Panc1 (cell line): ENCODE measurements around the gene FARS2. TPM values are rescaled to one million over a fixed set of nuclear protein-coding genes. Genes with fewer than 3 reads are reported as not detected.

Experiments used
- ATAC-seq: fragments of 200-7000 bp; cut with Tn5 transposase; 2 replicates; pipeline ENCODE4 v1.9.1; 2020; ENCODE audit warnings: mild to moderate bottlenecking, moderate library complexity
- BruUV-seq: library from RNA; stranded (reverse); fragments of 400-500 nt; replicated peaks from 2 replicates; lab custom pipeline; 2021; lab: Mats Ljungman, UMichigan
- CTCF ChIA-PET: fragments of 300-600 bp; sonication (Branson Sonifier 250); formaldehyde crosslinking; loops from one replicate; lab custom pipeline; 2022; ENCODE audit warnings: antibody characterized with exemption; lab: Charles Lee
- POLR2A ChIA-PET: fragments of 300-600 bp; sonication (Branson Sonifier 250); formaldehyde crosslinking; loops from one replicate; lab custom pipeline; 2022; ENCODE audit warnings: antibody characterized with exemption; lab: Charles Lee
- DNase-seq: peaks from one replicate; pipeline ENCODE4 v3.0.0-alpha.2; 2010; ENCODE audit warnings: low read depth, low spot score
- H3K27ac ChIP-seq: 2 replicates; pipeline ENCODE4 v1.5.1; 2011; ENCODE audit warnings: mild to moderate bottlenecking, low read length, inconsistent platforms
- H3K27me3 ChIP-seq: fragments of 200-500 bp; sonication (Bioruptor generic); 2 replicates; pipeline ENCODE4 v1.6.0; 2014; ENCODE audit warnings: low read length, inconsistent platforms; ENCODE audit not compliant: control insufficient read depth, insufficient read depth
- H3K36me3 ChIP-seq: fragments of 200-500 bp; sonication (Bioruptor generic); 2 replicates; pipeline ENCODE4 v1.5.1; 2014; ENCODE audit warnings: inconsistent platforms, mild to moderate bottlenecking, low read length, moderate library complexity; ENCODE audit not compliant: control insufficient read depth, insufficient read depth
- H3K4me1 ChIP-seq: 2 replicates; pipeline ENCODE4 v1.5.1; 2011; ENCODE audit warnings: inconsistent platforms, mild to moderate bottlenecking, low read length, moderate library complexity; ENCODE audit not compliant: control insufficient read depth, insufficient read depth
- H3K4me3 ChIP-seq, 2 experiments: 2 replicates each; pipeline ENCODE4 v1.5.1; 2011 to 2012; ENCODE audit warnings: low read depth in 2 of 2, low read length in 2 of 2, mild to moderate bottlenecking in 2 of 2, inconsistent platforms in 1 of 2, moderate library complexity in 1 of 2
- H3K9me3 ChIP-seq: fragments of 200-500 bp; sonication (Bioruptor generic); 2 replicates; pipeline ENCODE4 v1.5.1; 2014; ENCODE audit warnings: low read depth, mild to moderate bottlenecking, inconsistent platforms, low read length, moderate library complexity; ENCODE audit not compliant: control insufficient read depth, insufficient read depth
- POLR2AphosphoS5 ChIP-seq: IDR thresholded peaks from 2 replicates; pipeline ENCODE4 v1.6.1; 2012; ENCODE audit warnings: mild to moderate bottlenecking, low read depth, low read length, moderate library complexity
- REST ChIP-seq, 2 experiments: IDR thresholded peaks; 2 replicates each; pipeline ENCODE4 v1.6.1; 2011 to 2012; ENCODE audit warnings: low read depth in 2 of 2, control low read depth in 1 of 2, low read length in 1 of 2, mild to moderate bottlenecking in 1 of 2, moderate library complexity in 1 of 2; ENCODE audit not compliant: insufficient read depth in 1 of 2
- SIN3A ChIP-seq: IDR thresholded peaks from 2 replicates; pipeline ENCODE4 v1.6.1; 2012; ENCODE audit warnings: low read depth, mild to moderate bottlenecking, low read length, moderate library complexity, borderline replicate concordance; ENCODE audit not compliant: insufficient read depth
- TCF7L2 ChIP-seq: IDR thresholded peaks from 2 replicates; pipeline ENCODE4 v1.6.1; 2011; ENCODE audit warnings: mild to moderate bottlenecking, low read depth, low read length, inconsistent platforms
- in situ Hi-C: cut with HindIII; loops from 2 replicates; pipeline ENCODE4 v1.10.0; 2016; ENCODE audit warnings: low sequenced_read_pairs, low pct_unique_long_range_greater_than_20kb
- intact Hi-C: fragments of 100-400 bp; cut with micrococcal nuclease; formaldehyde crosslinking; loops from one replicate; pipeline ENCODE4 v1.10.0; 2022; ENCODE audit not compliant: unreplicated experiment
- total RNA-seq: library from RNA; stranded (reverse); gene quantifications from one replicate; pipeline ENCODE4 v1.2.1, GENCODE V29; 2021; ENCODE audit not compliant: unreplicated experiment
- TF ChIP-seq, protein P1 (sequence below): fragments of 450-650 bp; IDR thresholded peaks from 2 replicates; pipeline ENCODE4 v1.5.1; 2017; ENCODE audit warnings: mild to moderate bottlenecking

FARS2 gene
- total RNA-seq, 1 experiment from 2014 or later, result 12.8 TPM

GRCh38 chr6:5541751-5542432, 280.6 kb downstream of the FARS2 start:
- BruUV-seq, result no TSS peak
- H3K9me3 ChIP-seq, result no peaks in the 10 kb centered on the region
- intact Hi-C loops (no loop called here), in situ Hi-C loops (no loop called here)
- ATAC-seq, result no peak
- H3K27ac ChIP-seq, result no peak overlapping the region
- no peak overlapping the region for H3K4me3 ChIP-seq
- TF ChIP-seq, protein P1, sequence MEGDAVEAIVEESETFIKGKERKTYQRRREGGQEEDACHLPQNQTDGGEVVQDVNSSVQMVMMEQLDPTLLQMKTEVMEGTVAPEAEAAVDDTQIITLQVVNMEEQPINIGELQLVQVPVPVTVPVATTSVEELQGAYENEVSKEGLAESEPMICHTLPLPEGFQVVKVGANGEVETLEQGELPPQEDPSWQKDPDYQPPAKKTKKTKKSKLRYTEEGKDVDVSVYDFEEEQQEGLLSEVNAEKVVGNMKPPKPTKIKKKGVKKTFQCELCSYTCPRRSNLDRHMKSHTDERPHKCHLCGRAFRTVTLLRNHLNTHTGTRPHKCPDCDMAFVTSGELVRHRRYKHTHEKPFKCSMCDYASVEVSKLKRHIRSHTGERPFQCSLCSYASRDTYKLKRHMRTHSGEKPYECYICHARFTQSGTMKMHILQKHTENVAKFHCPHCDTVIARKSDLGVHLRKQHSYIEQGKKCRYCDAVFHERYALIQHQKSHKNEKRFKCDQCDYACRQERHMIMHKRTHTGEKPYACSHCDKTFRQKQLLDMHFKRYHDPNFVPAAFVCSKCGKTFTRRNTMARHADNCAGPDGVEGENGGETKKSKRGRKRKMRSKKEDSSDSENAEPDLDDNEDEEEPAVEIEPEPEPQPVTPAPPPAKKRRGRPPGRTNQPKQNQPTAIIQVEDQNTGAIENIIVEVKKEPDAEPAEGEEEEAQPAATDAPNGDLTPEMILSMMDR, result no peak
- no peak for TF ChIP-seq TCF7L2
- TF ChIP-seq REST (IDR thresholded peaks at IDR 0.05; ENCODE audit: insufficient read depth in 1 of 2, low read depth in 2 of 2, low read length in 1 of 2), result no peak
- TF ChIP-seq SIN3A, result no peak
- TF ChIP-seq POLR2AphosphoS5, result no peak
- peak; percentile 35 for DNase-seq
- CTCF ChIA-PET, result no interaction called here
- H3K36me3 ChIP-seq, result no peaks in the 10 kb centered on the region
- POLR2A ChIA-PET, result no interaction called here
- H3K27me3 ChIP-seq, result no peaks in the 10 kb centered on the region
- no peaks in the 10 kb centered on the region for H3K4me1 ChIP-seq

DNA sequence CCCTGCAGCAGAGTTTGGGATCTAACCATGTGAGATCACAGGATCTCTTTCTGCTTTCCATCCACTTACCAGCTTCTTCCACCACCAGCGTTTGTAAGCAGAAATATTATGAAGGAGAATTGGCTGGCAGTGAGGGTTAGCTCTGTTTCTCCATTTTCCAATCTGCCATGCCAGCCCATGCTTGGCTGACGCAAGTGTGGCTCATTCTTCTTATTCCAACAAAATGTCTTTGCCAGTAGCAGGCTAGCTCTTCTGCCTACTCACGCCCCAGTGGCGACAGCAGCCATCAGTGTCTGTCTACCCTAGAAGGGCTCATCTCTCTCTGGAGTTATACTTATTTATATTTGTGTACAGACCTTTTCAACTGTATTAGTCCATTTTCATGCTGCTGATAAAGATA, 286.2 kb downstream of the FARS2 start:
- TSS peak; percentile 35 for BruUV-seq
- Histone ChIP-seq H3K36me3 (no peaks in the 10 kb centered on the region), H3K4me3 (no peak overlapping the region), H3K9me3 (no peaks in the 10 kb centered on the region), H3K27me3 (no peaks in the 10 kb centered on the region), H3K4me1 (no peaks in the 10 kb centered on the region), H3K27ac (no peak overlapping the region)
- TF ChIP-seq TCF7L2 (no peak), POLR2AphosphoS5 (no peak), REST (IDR thresholded peaks at IDR 0.05; ENCODE audit: insufficient read depth in 1 of 2, low read depth in 2 of 2, low read length in 1 of 2) (no peak)
- ChIA-PET POLR2A (no interaction called here), CTCF (no interaction called here)
- DNase-seq (no peak), ATAC-seq (no peak)
- in situ Hi-C loops, result no loop called here
- intact Hi-C loops, result no loop called here
